Measurements from ENCODE around the gene CRMP1.
A peak's percentile ranks its signal among the peaks of the same experiment; 100 is the strongest.

Gene CRMP1

GRCh38 chr4:5852523-5853202, 40.2 kb downstream of the CRMP1 start:
- peaks cover 0 to 5% (median 0%) of the 10 kb centered on the region in 10 experiments; a peak in 1 of 20 replicates for H3K4me1 ChIP-seq
- H4K20me1 ChIP-seq = peaks cover 0 to 52% (median 25%) of the 10 kb centered on the region in 11 experiments; a peak in 12 of 22 replicates
- H3K27me3 ChIP-seq = no peaks in the 10 kb centered on the region
- no peak for TF ChIP-seq Cebpa-rat (IDR thresholded peaks at IDR 0.05)
- no peak overlapping the region for H3K4me2 ChIP-seq
- no peak overlapping the region for H3K9ac ChIP-seq
- H3K4me3 ChIP-seq = no peak overlapping the region
- H3K9me3 ChIP-seq (replicated peaks in 1 of 11) = peaks cover 0 to 11% (median 0%) of the 10 kb centered on the region in 11 experiments; a peak in 2 of 22 replicates
- peaks cover 37 to 100% (median 98%) of the 10 kb centered on the region in 11 experiments for H3K36me3 ChIP-seq
- H3K27ac ChIP-seq = no peak overlapping the region

- TF ChIP-seq Cebpa-rat (IDR thresholded peaks at IDR 0.05) = no peak
- Histone ChIP-seq H4K20me1 (peaks cover 0 to 52% (median 22%) of the 10 kb centered on the region in 11 experiments; a peak in 12 of 22 replicates), H3K4me2 (no peak overlapping the region), H3K9ac (no peak overlapping the region), H3K27me3 (no peaks in the 10 kb centered on the region), H3K36me3 (peaks cover 37 to 100% (median 98%) of the 10 kb centered on the region in 11 experiments), H3K4me1 (peaks cover 0 to 5% (median 0%) of the 10 kb centered on the region in 10 experiments; a peak in 1 of 20 replicates), H3K9me3 (replicated peaks in 1 of 11) (peaks cover 0 to 14% (median 0%) of the 10 kb centered on the region in 11 experiments; a peak in 1 of 22 replicates), H3K27ac (no peak overlapping the region), H3K4me3 (no peak overlapping the region)
Observed at GRCh38 chr4:5851637-5852301, 41.1 kb downstream of the CRMP1 start.

GRCh38 chr4:5845035-5845905, 47.6 kb downstream of the CRMP1 start:
- no peak for TF ChIP-seq Cebpa-rat (IDR thresholded peaks at IDR 0.05)
- no peaks in the 10 kb centered on the region for H3K27me3 ChIP-seq

GRCh38 chr4:5843573-5844530, 49.0 kb downstream of the CRMP1 start:
- Histone ChIP-seq H3K27me3 (no peaks in the 10 kb centered on the region), H4K20me1 (peaks cover 0 to 35% (median 2%) of the 10 kb centered on the region in 11 experiments; a peak in 9 of 22 replicates), H3K4me1 (peaks cover 36 to 68% (median 58%) of the 10 kb centered on the region in 10 experiments), H3K4me3 (0 out of 20 replicates have a peak overlapping the region, but pooled peaks of 1 of the 10 experiments have one; percentile 15), H3K4me2 (peak overlapping the region; percentile 70 to 88 (median 80)), H3K9ac (peak overlapping the region in 10 of 11 experiments; percentile 10 to 61 (median 26); a peak in 15 of 22 replicates), H3K9me3 (replicated peaks in 1 of 11) (peaks cover 0 to 14% (median 0%) of the 10 kb centered on the region in 11 experiments; a peak in 1 of 22 replicates), H3K36me3 (peaks cover 21 to 87% (median 80%) of the 10 kb centered on the region in 11 experiments), H3K27ac (peak overlapping the region in 10 of 11 experiments; percentile 2 to 65 (median 49); a peak in 18 of 22 replicates)
- no peak for TF ChIP-seq Cebpa-rat (IDR thresholded peaks at IDR 0.05)

More at GRCh38 chr4:5845035-5845905, 47.6 kb downstream of the CRMP1 start:
- Histone ChIP-seq H3K36me3 (peaks cover 22 to 87% (median 80%) of the 10 kb centered on the region in 11 experiments), H3K9ac (peak overlapping the region in 4 of 11 experiments; percentile 17 to 61 (median 30); a peak in 3 of 22 replicates), H3K4me3 (no peak overlapping the region), H3K27ac (peak overlapping the region in 3 of 11 experiments; percentile 14 to 65 (median 60); a peak in 3 of 22 replicates), H3K4me2 (peak overlapping the region; percentile 35 to 88 (median 74); a peak in 21 of 22 replicates), H3K9me3 (replicated peaks in 1 of 11) (peaks cover 0 to 14% (median 0%) of the 10 kb centered on the region in 11 experiments; a peak in 1 of 22 replicates), H3K4me1 (peaks cover 29 to 55% (median 46%) of the 10 kb centered on the region in 10 experiments), H4K20me1 (peaks cover 0 to 30% (median 0%) of the 10 kb centered on the region in 11 experiments; a peak in 9 of 22 replicates)

- peak overlapping the region; percentile 70 to 88 (median 80); a peak in 14 of 22 replicates for H3K4me2 ChIP-seq
- H4K20me1 ChIP-seq = peaks cover 0 to 44% (median 4%) of the 10 kb centered on the region in 11 experiments; a peak in 9 of 22 replicates
- no peaks in the 10 kb centered on the region for H3K27me3 ChIP-seq
- H3K9me3 ChIP-seq (replicated peaks in 1 of 11) = peaks cover 0 to 6% (median 0%) of the 10 kb centered on the region in 11 experiments; a peak in 1 of 22 replicates
- peaks cover 36 to 74% (median 63%) of the 10 kb centered on the region in 10 experiments for H3K4me1 ChIP-seq
- no peak overlapping the region for H3K4me3 ChIP-seq
- peak overlapping the region in 1 of 11 experiments; percentile 65; a peak in 1 of 22 replicates for H3K27ac ChIP-seq
- no peak overlapping the region; a peak in 1 of 22 replicates for H3K9ac ChIP-seq
- peaks cover 19 to 87% (median 79%) of the 10 kb centered on the region in 11 experiments for H3K36me3 ChIP-seq
- no peak for TF ChIP-seq Cebpa-rat (IDR thresholded peaks at IDR 0.05)
Observed at GRCh38 chr4:5842456-5842855, 50.4 kb downstream of the CRMP1 start.

GRCh38 chr4:5839751-5840674, 52.9 kb downstream of the CRMP1 start:
- Histone ChIP-seq H3K4me1 (peaks cover 30 to 75% (median 58%) of the 10 kb centered on the region in 10 experiments), H4K20me1 (peaks cover 0 to 41% (median 5%) of the 10 kb centered on the region in 11 experiments; a peak in 9 of 22 replicates), H3K27me3 (no peaks in the 10 kb centered on the region), H3K4me3 (no peak overlapping the region), H3K4me2 (peak overlapping the region in 3 of 11 experiments; percentile 4 to 41 (median 31); a peak in 4 of 22 replicates), H3K9ac (no peak overlapping the region), H3K27ac (peak overlapping the region in 1 of 11 experiments; percentile 19; a peak in 1 of 22 replicates), H3K9me3 (replicated peaks in 1 of 11) (no peaks in the 10 kb centered on the region), H3K36me3 (peaks cover 38 to 87% (median 84%) of the 10 kb centered on the region in 11 experiments)
- TF ChIP-seq Cebpa-rat (IDR thresholded peaks at IDR 0.05) = no peak

Data from BLaER1 treated with 17β-estradiol and CSF1 and Interleukin-3, amounts not matched to agents 10 nM and 100 nM (cell line).